GM19372 (cell line): ENCODE measurements around the gene LMNA.
"Not testable (repeated sequence)": the region's sequence is repeated elsewhere in the genome, so short reads cannot be mapped to it uniquely, and the experiment has no call there.

Experiments
- ATAC-seq: cut with Tn5 transposase; IDR thresholded peaks from one replicate; pipeline ENCODE4 v1.9.1; 2021; ENCODE audit warnings: mild to moderate bottlenecking, low read depth, moderate library complexity; ENCODE audit not compliant: unreplicated experiment

The LMNA gene

GRCh38 chr1:156114101-156114918 is at the start of gene LMNA:
TSS of gene LMNA (plus strand) at chr1:156114711. CDS start at chr1:156114919, 208 bp downstream.
- peak; percentile 78 for ATAC-seq

DNA sequence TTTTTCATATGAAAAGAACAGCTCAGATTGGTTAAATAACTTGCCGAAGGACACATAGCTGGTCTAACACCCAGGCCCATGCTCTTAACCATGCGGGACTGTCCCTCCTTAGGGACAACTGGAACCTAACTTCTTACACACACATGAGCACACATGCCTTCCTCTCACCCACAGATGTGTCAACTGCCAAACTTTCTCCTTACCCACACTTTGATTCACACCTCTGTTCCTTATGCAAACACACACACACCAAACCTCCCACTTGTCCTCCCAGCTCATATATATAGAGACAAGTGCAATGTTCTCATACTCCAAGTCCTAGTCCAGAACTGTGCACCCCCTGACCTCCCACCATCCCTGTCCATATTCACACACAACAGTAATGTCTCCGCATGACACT is 49.3 kb upstream of the LMNA start:
- no peak for ATAC-seq

DNA sequence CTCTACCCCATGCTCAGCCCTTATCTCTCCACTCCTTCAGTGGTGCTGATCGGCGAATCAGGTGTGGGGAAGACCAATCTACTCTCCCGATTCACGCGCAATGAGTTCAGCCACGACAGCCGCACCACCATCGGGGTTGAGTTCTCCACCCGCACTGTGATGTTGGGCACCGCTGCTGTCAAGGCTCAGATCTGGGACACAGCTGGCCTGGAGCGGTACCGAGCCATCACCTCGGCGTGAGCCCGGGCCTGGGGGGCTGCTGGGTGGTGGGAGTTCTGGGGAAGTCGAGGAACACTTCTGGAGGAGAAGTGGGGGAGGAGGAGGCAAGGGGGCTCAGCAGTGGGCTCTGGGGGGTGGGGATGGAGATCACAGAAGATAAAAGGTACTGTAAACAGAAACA is 48.6 kb upstream of the LMNA start:
- no peak for ATAC-seq

DNA sequence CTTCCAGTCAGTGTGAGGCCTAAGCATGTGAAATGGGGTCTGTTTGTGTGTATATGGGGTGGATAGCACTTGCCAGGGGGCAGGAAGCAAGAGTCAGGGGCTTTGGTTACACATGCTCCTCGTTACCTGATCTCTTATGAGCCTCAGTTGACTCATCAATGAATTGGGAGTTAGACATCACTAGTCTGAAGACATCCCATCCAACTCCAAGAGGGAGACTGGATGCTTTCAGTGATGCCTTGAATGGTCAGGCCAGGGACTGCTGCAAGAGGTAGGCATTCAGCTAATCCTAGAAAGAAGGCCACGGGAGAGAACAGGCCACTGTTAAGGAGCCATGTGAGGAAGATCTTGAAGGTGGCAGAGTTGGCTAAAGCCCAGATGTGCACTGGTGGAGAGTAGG is 47.2 kb upstream of the LMNA start:
- no peak for ATAC-seq

DNA sequence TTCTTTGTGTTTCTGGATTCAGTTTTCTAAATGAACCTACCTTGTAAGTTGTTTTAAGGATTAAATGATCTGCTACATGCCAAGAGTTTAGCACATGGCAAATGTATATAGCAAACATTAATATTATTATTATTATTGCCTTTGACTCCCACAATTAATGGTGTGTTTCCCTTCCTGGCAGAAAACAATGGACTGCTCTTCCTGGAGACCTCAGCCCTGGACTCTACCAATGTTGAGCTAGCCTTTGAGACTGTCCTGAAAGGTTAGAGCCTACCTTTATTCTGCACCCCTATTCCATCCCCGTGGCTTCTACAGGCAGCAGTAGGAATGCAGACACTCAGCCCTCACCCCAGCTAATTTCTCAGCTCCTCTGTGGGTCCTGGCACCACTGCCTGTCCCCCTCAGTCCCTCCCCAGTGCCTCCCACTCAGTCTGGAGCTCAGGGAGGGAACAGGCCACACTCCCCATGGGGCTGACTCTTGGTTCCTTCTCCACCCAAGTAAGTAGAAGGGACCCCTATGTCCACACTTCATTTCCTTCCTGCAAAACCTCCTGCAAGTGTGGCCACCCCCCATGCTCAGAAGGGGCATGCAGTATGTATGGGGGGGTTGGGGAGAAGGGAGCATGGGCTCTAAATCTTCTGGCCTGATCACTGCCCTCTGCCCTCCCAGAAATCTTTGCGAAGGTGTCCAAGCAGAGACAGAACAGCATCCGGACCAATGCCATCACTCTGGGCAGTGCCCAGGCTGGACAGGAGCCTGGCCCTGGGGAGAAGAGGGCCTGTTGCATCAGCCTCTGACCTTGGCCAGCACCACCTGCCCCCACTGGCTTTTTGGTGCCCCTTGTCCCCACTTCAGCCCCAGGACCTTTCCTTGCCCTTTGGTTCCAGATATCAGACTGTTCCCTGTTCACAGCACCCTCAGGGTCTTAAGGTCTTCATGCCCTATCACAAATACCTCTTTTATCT is 44.7 kb upstream of the LMNA start:
- ATAC-seq = no peak

DNA sequence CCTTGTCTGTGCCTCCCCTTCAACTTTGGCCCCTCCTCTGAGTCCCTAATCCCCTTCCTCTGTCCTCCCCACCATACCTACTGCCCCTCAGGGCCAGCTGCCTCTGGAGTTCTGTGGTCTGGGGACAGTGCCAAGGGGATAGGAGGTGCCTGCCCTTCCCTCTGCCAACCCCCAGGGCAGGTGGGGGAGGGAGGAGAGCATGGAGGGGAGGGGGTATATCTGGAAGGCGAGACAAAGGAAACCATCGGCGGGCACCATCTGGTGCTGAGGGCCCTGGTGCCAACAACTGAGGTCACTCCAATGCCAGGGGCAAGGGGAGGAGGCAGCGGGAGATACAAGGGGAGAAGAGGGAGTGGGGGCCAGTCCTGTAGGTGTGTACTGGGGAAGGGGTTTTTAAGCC is 44.0 kb upstream of the LMNA start:
- no peak for ATAC-seq

DNA sequence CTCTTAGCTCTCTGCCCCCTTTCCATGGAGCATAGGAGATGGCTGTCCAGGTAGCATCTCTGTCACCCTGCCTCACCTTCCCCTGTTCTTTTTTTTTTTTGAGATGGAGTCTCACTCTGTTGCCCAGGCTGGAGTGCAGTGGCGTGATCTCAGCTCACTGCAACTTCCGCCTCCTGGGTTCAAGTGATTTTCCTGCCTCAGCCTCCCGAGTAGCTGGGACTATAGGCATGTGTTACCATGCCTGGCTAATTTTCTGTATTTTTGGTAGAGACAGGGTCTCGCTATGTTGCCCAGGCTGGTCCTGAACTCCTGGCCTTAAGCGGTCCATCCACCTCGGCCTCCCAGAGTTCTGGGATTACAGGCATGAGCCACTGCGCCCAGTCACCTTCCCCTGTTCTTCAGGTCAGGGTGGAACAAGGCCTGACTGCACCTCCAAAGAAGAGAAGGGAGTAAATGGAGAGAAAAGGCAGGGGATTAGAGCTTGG is 43.1 kb upstream of the LMNA start:
- not testable (repeated sequence) for ATAC-seq

DNA sequence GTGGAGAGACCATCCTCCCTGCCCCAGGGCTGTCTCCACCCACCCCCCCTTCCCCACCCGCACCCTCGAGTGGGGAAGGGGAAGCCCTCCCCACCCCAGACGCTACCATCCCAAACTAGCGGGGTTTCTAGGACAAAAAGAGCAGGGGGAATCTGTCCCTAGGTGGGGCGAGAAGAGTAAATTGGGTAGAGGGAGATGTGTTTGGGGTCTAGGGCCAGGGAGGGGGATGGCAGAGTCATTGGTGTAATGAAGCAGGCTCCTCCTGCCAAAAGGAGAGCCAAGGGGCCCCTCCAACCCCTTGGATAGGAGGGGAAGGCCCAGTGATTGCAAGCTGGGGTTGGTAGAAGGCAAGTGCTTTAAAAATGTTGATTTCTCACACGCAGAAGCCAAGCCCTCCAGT is 42.3 kb upstream of the LMNA start:
- ATAC-seq = no peak

- no peak for ATAC-seq
Measured at GRCh38 chr1:156073110-156073687, 41.3 kb upstream of the LMNA start.

GRCh38 chr1:156073740-156074139 is 40.8 kb upstream of the LMNA start:
- no peak for ATAC-seq

GRCh38 chr1:156074661-156075060 is 39.9 kb upstream of the LMNA start:
- ATAC-seq = no peak

DNA sequence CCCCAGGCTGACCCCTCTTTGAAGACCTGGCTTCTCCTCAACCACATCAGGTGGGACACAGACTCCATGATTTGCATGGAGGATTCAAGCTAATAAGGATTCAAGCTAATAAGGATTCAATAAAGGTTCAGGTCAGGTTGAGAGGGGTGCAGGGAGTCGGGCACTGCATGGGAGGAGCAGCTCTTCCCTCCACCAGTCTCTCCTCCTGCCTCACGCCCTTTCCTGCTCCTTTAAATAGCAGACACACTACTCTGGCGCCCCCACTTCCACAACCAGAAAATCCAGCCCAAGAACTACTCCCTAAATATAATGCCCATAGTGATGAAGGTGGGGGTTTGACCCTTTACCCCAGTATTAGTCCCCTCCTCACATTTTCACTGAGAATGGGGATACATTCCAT is 39.3 kb upstream of the LMNA start:
- no peak for ATAC-seq

- no peak for ATAC-seq
Measured at GRCh38 chr1:156075775-156076204, 38.7 kb upstream of the LMNA start.

DNA sequence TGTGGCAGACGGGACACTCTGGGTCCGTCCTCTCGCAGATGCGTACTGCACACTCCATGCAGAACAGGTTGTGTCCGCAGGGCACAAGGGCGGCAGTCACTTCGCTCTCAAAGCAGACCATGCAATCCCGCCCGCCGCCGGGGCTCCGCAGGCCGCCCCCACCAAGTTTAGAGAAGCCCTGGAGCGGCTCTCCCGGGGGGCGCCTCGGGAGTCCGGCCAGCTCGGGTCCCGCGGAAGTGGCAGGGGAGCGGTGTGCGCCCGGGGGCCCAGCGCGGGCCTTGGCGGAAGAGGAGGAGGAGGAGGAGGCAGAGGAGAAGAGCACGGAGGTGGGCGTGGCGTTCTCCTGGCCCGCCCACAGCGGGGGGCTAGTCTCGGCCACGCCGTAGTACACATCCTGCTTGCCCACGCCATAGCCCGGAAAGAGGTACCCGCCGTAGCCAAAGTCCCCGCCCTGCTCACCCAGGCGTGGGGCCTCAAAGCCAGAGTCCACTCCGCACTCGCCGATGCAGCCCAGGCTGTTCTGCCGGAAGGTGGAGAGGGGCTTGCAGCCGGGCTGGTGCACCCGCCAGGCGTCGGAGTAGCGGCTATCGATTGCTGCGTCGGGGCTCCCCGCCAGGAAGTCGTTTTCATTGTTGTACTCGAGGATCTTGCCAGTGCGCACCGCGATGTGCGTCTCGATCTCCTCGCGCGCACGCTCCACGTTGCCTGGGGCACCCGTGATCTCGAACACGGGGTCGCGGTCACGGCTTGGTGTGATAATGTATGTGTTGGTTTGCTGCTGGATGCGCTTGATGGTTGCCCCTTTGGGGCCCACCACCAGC is 37.7 kb upstream of the LMNA start:
- ATAC-seq = no peak

GRCh38 chr1:156077430-156077760 is 37.1 kb upstream of the LMNA start:
- ATAC-seq = no peak

- ATAC-seq = no peak
Measured at GRCh38 chr1:156078728-156079127, 35.8 kb upstream of the LMNA start.

DNA sequence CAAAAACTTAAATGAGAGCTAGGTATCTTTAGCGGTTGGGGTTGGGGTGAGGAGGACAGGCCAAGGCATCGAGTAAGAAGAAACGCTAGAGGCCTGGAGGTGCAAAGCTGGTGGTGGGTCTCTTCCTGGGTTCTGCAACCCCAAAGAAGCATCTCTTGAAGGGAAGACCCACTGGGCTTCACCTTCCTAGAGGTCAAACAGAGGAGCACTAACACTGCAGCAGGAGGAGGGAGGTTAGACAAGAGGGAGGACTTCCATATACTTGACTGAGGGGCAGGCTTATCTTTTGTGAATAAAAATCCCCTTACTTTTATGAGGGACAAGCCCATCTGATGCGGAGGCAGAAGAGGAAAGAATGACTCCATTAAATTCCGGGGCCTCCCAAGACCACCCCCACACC is 34.7 kb upstream of the LMNA start:
- no peak for ATAC-seq

GRCh38 chr1:156080241-156080862 is 34.2 kb upstream of the LMNA start:
- ATAC-seq = no peak

GRCh38 chr1:156080863-156081179 is 33.7 kb upstream of the LMNA start:
- no peak for ATAC-seq
